GM12878 (cell line): ENCODE data around the gene PKP4.

Experiments used
- KAT2A ChIP-seq: conservative IDR thresholded peaks from 2 replicates; pipeline ENCODE4 v1.6.1; 2011; ENCODE audit warnings: low read depth, low read length; ENCODE audit not compliant: control insufficient read depth
- RAD21 ChIP-seq: IDR thresholded peaks from 2 replicates; pipeline ENCODE4 v1.6.1; 2011; ENCODE audit warnings: mild to moderate bottlenecking, low read depth, low read length, moderate library complexity; ENCODE audit not compliant: insufficient read depth
- ZBED1 ChIP-seq: IDR thresholded peaks from 2 replicates; pipeline ENCODE4 v1.6.1; 2016; ENCODE audit warnings: borderline replicate concordance
- TF ChIP-seq, protein P1 (sequence below), 3 experiments: IDR thresholded peaks in 2 of 3; conservative IDR thresholded peaks in 1 of 3; 2 replicates each; pipeline ENCODE4 v1.5.1; 2011; ENCODE audit warnings: low read depth in 3 of 3, low read length in 3 of 3, mild to moderate bottlenecking in 3 of 3, control low read depth in 2 of 3, moderate library complexity in 2 of 3, inconsistent platforms in 1 of 3, mixed read lengths in 1 of 3; ENCODE audit not compliant: control insufficient read depth in 2 of 3, insufficient read depth in 1 of 3; ENCODE audit errors: extremely low read depth in 1 of 3
- TF ChIP-seq, protein P2 (sequence below): fragments of 450-650 bp; conservative IDR thresholded peaks from 2 replicates; pipeline ENCODE4 v1.6.1; 2017; ENCODE audit warnings: mild to moderate bottlenecking, moderate library complexity
- TF ChIP-seq, protein P3 (sequence below): fragments of 450-650 bp; IDR thresholded peaks from 2 replicates; pipeline ENCODE4 v1.6.1; 2017; ENCODE audit warnings: antibody characterized with exemption, mild to moderate bottlenecking, moderate library complexity
- TF ChIP-seq, protein P4 (sequence below): IDR thresholded peaks from 2 replicates; pipeline ENCODE4 v1.6.1; 2011; ENCODE audit warnings: low read depth, mild to moderate bottlenecking, low read length, moderate library complexity, borderline replicate concordance; ENCODE audit errors: extremely low read depth
- TF ChIP-seq, protein P5 (sequence below): IDR thresholded peaks from 2 replicates; pipeline ENCODE4 v1.6.1; 2011; ENCODE audit warnings: low read depth, low read length, improper control_type of control experiment, borderline replicate concordance

DNA sequence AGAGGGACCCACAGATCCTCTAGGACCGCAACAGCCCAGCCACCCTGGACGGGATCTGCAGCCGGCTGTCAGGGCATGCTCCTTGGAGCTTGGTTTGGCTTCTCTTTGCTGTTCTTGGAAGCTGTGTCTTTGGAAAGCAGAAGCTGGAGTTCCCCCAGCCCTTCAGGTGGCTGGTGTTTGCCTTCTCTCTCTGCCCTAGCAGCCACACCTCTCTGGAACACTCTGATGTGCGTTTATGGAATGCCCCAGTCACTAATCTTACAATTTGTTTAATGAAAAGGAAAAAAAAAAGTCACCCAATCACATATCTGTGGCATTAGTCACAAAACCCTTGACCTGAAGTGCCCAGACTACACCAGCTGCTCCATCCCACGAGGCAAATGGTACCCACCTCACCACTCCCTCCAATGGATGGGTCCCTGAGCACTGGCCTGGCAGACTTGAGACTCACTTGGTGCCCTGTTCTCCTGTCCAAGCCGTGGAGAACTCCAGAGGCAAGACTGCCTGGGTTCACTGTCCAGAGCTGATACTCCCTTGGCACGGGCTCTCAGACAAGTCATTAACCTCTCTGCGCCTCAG is 268.1 kb downstream of the PKP4 start:
- no peak for TF ChIP-seq KAT2A
- TF ChIP-seq, protein P1, sequence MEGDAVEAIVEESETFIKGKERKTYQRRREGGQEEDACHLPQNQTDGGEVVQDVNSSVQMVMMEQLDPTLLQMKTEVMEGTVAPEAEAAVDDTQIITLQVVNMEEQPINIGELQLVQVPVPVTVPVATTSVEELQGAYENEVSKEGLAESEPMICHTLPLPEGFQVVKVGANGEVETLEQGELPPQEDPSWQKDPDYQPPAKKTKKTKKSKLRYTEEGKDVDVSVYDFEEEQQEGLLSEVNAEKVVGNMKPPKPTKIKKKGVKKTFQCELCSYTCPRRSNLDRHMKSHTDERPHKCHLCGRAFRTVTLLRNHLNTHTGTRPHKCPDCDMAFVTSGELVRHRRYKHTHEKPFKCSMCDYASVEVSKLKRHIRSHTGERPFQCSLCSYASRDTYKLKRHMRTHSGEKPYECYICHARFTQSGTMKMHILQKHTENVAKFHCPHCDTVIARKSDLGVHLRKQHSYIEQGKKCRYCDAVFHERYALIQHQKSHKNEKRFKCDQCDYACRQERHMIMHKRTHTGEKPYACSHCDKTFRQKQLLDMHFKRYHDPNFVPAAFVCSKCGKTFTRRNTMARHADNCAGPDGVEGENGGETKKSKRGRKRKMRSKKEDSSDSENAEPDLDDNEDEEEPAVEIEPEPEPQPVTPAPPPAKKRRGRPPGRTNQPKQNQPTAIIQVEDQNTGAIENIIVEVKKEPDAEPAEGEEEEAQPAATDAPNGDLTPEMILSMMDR (IDR thresholded peaks at IDR 0.05 in 2 of 3, conservative IDR thresholded peaks at IDR 0.05 in 1 of 3; ENCODE audit: control insufficient read depth in 2 of 3, extremely low read depth in 1 of 3, insufficient read depth in 1 of 3, low read depth in 3 of 3, low read length in 3 of 3) = no peak
- TF ChIP-seq, protein P2, sequence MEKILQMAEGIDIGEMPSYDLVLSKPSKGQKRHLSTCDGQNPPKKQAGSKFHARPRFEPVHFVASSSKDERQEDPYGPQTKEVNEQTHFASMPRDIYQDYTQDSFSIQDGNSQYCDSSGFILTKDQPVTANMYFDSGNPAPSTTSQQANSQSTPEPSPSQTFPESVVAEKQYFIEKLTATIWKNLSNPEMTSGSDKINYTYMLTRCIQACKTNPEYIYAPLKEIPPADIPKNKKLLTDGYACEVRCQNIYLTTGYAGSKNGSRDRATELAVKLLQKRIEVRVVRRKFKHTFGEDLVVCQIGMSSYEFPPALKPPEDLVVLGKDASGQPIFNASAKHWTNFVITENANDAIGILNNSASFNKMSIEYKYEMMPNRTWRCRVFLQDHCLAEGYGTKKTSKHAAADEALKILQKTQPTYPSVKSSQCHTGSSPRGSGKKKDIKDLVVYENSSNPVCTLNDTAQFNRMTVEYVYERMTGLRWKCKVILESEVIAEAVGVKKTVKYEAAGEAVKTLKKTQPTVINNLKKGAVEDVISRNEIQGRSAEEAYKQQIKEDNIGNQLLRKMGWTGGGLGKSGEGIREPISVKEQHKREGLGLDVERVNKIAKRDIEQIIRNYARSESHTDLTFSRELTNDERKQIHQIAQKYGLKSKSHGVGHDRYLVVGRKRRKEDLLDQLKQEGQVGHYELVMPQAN = no peak
- TF ChIP-seq, protein P3, sequence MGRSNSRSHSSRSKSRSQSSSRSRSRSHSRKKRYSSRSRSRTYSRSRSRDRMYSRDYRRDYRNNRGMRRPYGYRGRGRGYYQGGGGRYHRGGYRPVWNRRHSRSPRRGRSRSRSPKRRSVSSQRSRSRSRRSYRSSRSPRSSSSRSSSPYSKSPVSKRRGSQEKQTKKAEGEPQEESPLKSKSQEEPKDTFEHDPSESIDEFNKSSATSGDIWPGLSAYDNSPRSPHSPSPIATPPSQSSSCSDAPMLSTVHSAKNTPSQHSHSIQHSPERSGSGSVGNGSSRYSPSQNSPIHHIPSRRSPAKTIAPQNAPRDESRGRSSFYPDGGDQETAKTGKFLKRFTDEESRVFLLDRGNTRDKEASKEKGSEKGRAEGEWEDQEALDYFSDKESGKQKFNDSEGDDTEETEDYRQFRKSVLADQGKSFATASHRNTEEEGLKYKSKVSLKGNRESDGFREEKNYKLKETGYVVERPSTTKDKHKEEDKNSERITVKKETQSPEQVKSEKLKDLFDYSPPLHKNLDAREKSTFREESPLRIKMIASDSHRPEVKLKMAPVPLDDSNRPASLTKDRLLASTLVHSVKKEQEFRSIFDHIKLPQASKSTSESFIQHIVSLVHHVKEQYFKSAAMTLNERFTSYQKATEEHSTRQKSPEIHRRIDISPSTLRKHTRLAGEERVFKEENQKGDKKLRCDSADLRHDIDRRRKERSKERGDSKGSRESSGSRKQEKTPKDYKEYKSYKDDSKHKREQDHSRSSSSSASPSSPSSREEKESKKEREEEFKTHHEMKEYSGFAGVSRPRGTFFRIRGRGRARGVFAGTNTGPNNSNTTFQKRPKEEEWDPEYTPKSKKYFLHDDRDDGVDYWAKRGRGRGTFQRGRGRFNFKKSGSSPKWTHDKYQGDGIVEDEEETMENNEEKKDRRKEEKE = no peak
- no peak for TF ChIP-seq RAD21
- no peak for TF ChIP-seq ZBED1
- TF ChIP-seq, protein P4, sequence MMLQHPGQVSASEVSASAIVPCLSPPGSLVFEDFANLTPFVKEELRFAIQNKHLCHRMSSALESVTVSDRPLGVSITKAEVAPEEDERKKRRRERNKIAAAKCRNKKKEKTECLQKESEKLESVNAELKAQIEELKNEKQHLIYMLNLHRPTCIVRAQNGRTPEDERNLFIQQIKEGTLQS = no peak
- TF ChIP-seq, protein P5, sequence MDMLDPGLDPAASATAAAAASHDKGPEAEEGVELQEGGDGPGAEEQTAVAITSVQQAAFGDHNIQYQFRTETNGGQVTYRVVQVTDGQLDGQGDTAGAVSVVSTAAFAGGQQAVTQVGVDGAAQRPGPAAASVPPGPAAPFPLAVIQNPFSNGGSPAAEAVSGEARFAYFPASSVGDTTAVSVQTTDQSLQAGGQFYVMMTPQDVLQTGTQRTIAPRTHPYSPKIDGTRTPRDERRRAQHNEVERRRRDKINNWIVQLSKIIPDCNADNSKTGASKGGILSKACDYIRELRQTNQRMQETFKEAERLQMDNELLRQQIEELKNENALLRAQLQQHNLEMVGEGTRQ = no peak
